DND-41 (cell line): Measurements from ENCODE around the gene MYPN.

Experiments
- ATAC-seq: fragments of 200-7000 bp; cut with Tn5 transposase; 3 replicates; pipeline ENCODE4 v1.9.1; 2021; ENCODE audit warnings: low read depth; ENCODE audit not compliant: insufficient read depth
- DNase-seq: peaks from one replicate; pipeline ENCODE4 v3.0.0-alpha.2; 2020
- H2AFZ ChIP-seq: 2 replicates; pipeline ENCODE4 v1.6.0; 2012; ENCODE audit warnings: low read depth, low read length
- H3K27ac ChIP-seq: 2 replicates; pipeline ENCODE4 v1.5.1; 2012; ENCODE audit warnings: low read length, inconsistent platforms
- H3K27me3 ChIP-seq: fragments of 200-600 bp; sonication (generic); 2 replicates; pipeline ENCODE4 v1.6.0; 2012; ENCODE audit warnings: low read length, mild to moderate bottlenecking, inconsistent platforms; ENCODE audit not compliant: insufficient read depth, poor library complexity
- H3K36me3 ChIP-seq: 2 replicates; pipeline ENCODE4 v1.5.1; 2012; ENCODE audit warnings: low read length, inconsistent platforms; ENCODE audit not compliant: insufficient read depth
- H3K4me1 ChIP-seq: 2 replicates; pipeline ENCODE4 v1.5.1; 2012; ENCODE audit warnings: mild to moderate bottlenecking, low read length; ENCODE audit not compliant: insufficient read depth
- H3K4me2 ChIP-seq: 2 replicates; pipeline ENCODE4 v1.6.0; 2012; ENCODE audit warnings: mild to moderate bottlenecking, moderate library complexity, low read length, inconsistent platforms; ENCODE audit not compliant: insufficient read depth
- H3K4me3 ChIP-seq, 2 experiments: fragments of 200-600 bp in 1 of 2; shearing (Covaris generic) in 1 of 2; 2 replicates each; pipeline ENCODE4 v1.5.1; 2012 to 2016; ENCODE audit warnings: inconsistent platforms in 2 of 2, low read length in 2 of 2, mild to moderate bottlenecking in 2 of 2, low read depth in 1 of 2, moderate library complexity in 1 of 2
- H3K79me2 ChIP-seq: 2 replicates; pipeline ENCODE4 v1.6.0; 2012; ENCODE audit warnings: low read length, inconsistent platforms; ENCODE audit not compliant: insufficient read depth
- H3K9ac ChIP-seq: 2 replicates; pipeline ENCODE4 v1.6.0; 2012; ENCODE audit warnings: low read depth, mild to moderate bottlenecking, inconsistent platforms, low read length, moderate library complexity
- H3K9me3 ChIP-seq: 2 replicates; pipeline ENCODE4 v1.5.1; 2012; ENCODE audit warnings: low read length, moderate library complexity, mild to moderate bottlenecking, inconsistent platforms; ENCODE audit not compliant: insufficient read depth, severe bottlenecking
- H4K20me1 ChIP-seq: 2 replicates; pipeline ENCODE4 v1.6.0; 2012; ENCODE audit warnings: low read length; ENCODE audit not compliant: insufficient read depth
- CTCF ChIP-seq: IDR thresholded peaks from 2 replicates; pipeline ENCODE4 v1.5.1; 2012; ENCODE audit warnings: borderline replicate concordance, low read length, moderate library complexity, mild to moderate bottlenecking; ENCODE audit not compliant: poor library complexity, severe bottlenecking; ENCODE audit errors: extremely low read depth
- EZH2 ChIP-seq: IDR thresholded peaks from 3 replicates; pipeline ENCODE4 v1.6.1; 2012; ENCODE audit warnings: borderline replicate concordance, low read depth, mild to moderate bottlenecking, moderate library complexity, low read length, inconsistent platforms; ENCODE audit not compliant: severe bottlenecking

The MYPN gene

GRCh38 chr10:68103261-68103878 is 5.9 kb upstream of the MYPN start:
- no peak overlapping the region for H3K27ac ChIP-seq
- H3K27me3 ChIP-seq, result peaks cover 8% of the 10 kb centered on the region
- H3K4me1 ChIP-seq, result no peaks in the 10 kb centered on the region
- TF ChIP-seq EZH2 (no peak), CTCF (no peak)
- H3K9me3 ChIP-seq, result no peaks in the 10 kb centered on the region
- no peaks in the 10 kb centered on the region for H4K20me1 ChIP-seq
- no peak overlapping the region for H3K9ac ChIP-seq
- no peak for DNase-seq
- H2AFZ ChIP-seq, result no peak overlapping the region
- no peaks in the 10 kb centered on the region for H3K79me2 ChIP-seq
- ATAC-seq, result no peak
- no peak overlapping the region for H3K4me3 ChIP-seq
- H3K4me2 ChIP-seq, result no peak overlapping the region
- H3K36me3 ChIP-seq, result no peaks in the 10 kb centered on the region

- DNase-seq (no peak), ATAC-seq (no peak)
- Histone ChIP-seq H3K79me2 (no peaks in the 10 kb centered on the region), H3K4me3 (no peak overlapping the region), H4K20me1 (no peaks in the 10 kb centered on the region), H3K27me3 (peaks cover 8% of the 10 kb centered on the region), H3K4me1 (no peaks in the 10 kb centered on the region), H3K4me2 (no peak overlapping the region), H2AFZ (no peak overlapping the region), H3K36me3 (no peaks in the 10 kb centered on the region), H3K9ac (no peak overlapping the region), H3K9me3 (no peaks in the 10 kb centered on the region), H3K27ac (no peak overlapping the region)
- no peak for TF ChIP-seq EZH2
- no peak for TF ChIP-seq CTCF
These were observed 5.4 kb upstream of the MYPN start for GRCh38 chr10:68103901-68104300.

- no peak overlapping the region for H3K4me2 ChIP-seq
- no peaks in the 10 kb centered on the region for H3K4me1 ChIP-seq
- DNase-seq (no peak), ATAC-seq (no peak)
- no peak overlapping the region for H3K9ac ChIP-seq
- H4K20me1 ChIP-seq, result no peaks in the 10 kb centered on the region
- H3K36me3 ChIP-seq, result no peaks in the 10 kb centered on the region
- TF ChIP-seq EZH2 (no peak), CTCF (no peak)
- H3K9me3 ChIP-seq, result no peaks in the 10 kb centered on the region
- no peaks in the 10 kb centered on the region for H3K79me2 ChIP-seq
- H3K27ac ChIP-seq, result no peak overlapping the region
- H3K27me3 ChIP-seq, result peaks cover 4% of the 10 kb centered on the region
- H2AFZ ChIP-seq, result no peak overlapping the region
- no peak overlapping the region for H3K4me3 ChIP-seq
These were observed 3.5 kb upstream of the MYPN start for GRCh38 chr10:68105820-68106219.
